Suppressor macrophage (primary cell): ENCODE measurements around the gene ZNF524.
A peak's percentile ranks its signal among the peaks of the same experiment; 100 is the strongest.

Source experiments
- DNase-seq, 4 experiments: peaks; one replicate each; pipeline ENCODE4 v3.0.0-alpha.2; 2020 to 2022

ZNF524 gene

GRCh38 chr19:55643887-55644176 is 43.7 kb downstream of the ZNF524 start:
- DNase-seq, result peak in 1 of 4 experiments; percentile 41

DNA sequence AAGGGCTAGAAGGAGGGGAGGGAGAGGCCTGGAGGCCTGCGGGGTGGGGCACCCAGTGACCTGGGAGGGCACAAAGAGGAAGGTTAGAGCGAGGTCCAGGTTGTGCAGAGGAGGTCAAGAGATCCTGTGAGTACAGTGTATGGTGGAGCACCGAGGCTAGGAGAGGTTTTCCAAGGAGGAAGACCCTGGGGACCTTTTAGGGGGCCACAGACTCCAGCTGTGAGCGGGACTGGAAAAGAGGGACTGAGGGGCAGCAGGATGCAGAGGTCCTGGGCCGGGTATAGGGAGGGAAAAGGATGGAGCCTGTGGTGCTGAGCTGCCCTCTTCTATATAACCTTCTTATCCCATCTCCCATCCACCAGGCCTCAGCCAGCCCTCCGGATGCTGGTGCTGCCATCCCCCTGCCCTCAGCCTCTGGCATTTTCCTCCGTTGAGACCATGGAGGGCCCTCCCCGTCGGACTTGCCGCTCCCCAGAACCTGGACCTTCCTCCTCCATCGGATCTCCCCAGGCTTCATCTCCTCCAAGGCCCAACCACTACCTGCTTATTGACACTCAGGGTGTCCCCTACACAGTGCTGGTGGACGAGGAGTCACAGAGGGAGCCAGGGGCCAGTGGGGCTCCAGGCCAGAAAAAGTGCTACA is 44.2 kb downstream of the ZNF524 start:
- no peak for DNase-seq

- no peak for DNase-seq
These were observed 44.9 kb downstream of the ZNF524 start for GRCh38 chr19:55644842-55645511.

DNA sequence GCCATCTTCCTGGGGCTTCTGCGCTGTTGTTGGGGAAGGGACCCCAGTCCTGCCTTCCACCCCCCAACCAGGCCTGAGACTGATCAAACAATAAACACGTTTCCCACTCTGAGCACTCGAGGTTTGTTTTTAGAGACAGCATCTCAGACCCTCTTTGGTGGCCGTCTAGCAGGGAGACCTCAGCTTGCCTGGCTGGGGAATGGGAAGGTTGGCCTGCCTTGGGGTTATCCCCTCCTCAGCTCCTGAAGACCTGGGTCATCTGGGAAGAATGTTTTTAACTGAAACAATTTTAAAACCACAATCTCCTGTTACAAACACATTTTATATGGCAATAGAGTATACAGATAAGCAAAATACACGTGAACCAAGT is 45.4 kb downstream of the ZNF524 start:
- no peak for DNase-seq

GRCh38 chr19:55646889-55647731 is 47.0 kb downstream of the ZNF524 start:
- no peak for DNase-seq

GRCh38 chr19:55647732-55648584 is 47.9 kb downstream of the ZNF524 start, which contains the start of gene CCDC106:
Gene CCDC106, plus strand, starts transcription at chr19:55648212. Its CDS starts 835 bp downstream, at chr19:55649047.
- DNase-seq, result peak; percentile 50 to 82 (median 66)

- peak in 1 of 4 experiments; percentile 25 for DNase-seq
These were observed 48.6 kb downstream of the ZNF524 start for GRCh38 chr19:55648585-55649267.

DNA sequence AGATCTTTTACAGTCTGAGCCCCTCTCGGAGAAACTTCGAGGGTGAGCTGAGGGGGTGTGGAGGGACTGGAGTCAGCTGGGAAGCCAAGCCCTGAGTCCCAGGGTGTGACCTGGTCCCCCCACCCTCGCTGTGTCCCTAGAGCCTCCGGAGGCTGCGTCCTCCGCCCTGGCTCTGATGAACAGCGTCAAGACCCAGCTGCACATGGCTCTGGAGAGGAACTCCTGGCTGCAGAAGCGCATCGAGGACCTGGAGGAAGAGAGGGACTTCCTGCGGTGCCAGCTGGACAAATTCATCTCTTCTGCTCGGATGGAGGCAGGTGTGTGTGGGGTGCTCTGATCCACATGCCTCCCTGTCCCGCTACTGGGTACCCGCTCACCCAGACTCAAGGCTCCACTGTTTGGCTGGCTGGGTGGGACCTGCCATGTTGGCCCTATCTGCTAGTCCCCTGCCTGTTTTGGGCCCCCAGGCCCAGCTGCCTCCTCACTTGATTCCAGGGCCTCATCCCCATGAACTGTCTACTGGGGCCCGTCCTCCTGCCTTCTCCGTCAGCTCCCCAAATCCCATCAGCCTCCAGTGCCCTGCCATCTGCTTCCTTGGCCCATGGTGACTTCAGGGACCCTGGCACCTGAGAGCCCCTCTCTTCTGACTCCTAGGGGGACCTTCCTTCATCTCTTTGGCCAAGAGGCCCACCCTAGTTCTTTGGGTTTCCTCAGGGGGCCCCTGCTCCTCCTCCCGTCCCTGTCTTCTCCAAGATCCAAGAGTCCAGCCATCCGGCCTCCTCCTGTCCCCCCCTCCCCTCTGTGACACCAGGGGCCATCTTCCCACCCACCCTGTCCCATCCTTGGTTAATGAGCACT is 49.4 kb downstream of the ZNF524 start:
- DNase-seq, result no peak

DNA sequence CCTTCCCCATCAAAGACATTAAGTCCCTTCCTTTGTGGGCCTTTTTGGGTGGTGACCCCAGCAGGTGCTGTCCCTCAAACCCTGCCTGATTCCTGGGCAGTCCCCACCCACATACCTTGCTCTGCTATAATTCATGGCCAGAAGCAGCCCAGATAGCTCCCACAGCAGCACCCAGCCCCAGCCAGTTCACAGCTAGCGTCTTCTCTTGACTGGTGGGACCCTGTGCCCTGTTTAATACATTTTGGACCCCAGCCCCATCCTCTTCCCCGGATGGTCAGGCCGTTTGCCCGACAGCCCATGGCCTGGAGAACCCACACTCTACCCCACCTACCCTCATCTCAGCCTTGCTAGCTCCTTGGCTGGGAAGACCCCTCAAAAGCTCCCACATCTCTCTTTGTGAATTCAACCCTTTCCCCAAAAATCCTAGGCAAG is 50.1 kb downstream of the ZNF524 start:
- no peak for DNase-seq

DNA sequence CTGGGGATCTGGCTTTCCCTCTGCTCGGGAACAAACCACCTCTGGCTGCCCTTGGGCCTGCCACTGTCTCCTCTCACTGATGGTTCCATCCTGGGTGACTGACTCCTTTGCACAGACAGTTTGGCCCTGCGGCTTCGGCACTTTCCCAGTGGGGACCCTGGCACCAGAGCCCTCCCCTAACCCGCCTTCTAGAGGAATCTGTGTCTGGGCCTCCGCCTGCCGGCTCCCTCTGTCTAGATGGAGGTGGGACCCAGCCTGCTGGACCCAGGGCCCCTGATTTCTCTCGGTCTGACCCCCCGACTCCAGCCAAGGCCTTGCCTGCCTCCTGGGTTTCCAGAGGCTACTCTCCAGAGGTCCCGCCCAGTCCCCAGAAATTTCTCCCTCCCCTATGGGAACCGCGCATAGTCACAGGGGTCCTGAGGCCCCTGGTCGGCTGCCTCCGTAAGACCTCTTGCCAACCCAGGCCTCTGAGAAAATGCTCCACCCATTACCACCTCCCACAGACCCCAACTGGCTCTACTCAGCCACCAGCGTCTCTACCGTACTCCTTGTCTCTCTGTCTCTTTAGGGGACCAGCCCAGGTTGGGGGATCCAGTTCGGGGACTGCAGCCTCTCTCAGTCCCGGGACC is 50.6 kb downstream of the ZNF524 start:
- no peak for DNase-seq

DNA sequence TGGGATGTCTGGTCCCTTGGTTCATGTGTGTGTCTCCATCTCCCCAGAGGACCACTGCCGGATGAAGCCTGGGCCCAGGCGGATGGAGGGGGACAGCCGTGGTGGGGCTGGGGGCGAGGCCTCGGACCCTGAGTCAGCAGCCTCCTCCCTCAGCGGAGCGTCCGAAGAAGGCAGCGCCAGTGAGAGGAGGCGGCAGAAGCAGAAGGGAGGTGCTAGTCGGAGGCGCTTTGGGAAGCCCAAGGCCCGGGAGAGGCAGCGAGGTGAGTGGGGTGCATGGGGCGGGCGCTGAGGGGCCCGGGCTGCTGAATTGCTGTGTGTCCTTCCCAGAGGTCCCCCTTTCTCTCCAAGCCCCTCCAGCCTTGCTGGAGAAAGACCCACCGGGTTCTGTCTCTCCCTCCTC is 51.1 kb downstream of the ZNF524 start:
- no peak for DNase-seq

DNA sequence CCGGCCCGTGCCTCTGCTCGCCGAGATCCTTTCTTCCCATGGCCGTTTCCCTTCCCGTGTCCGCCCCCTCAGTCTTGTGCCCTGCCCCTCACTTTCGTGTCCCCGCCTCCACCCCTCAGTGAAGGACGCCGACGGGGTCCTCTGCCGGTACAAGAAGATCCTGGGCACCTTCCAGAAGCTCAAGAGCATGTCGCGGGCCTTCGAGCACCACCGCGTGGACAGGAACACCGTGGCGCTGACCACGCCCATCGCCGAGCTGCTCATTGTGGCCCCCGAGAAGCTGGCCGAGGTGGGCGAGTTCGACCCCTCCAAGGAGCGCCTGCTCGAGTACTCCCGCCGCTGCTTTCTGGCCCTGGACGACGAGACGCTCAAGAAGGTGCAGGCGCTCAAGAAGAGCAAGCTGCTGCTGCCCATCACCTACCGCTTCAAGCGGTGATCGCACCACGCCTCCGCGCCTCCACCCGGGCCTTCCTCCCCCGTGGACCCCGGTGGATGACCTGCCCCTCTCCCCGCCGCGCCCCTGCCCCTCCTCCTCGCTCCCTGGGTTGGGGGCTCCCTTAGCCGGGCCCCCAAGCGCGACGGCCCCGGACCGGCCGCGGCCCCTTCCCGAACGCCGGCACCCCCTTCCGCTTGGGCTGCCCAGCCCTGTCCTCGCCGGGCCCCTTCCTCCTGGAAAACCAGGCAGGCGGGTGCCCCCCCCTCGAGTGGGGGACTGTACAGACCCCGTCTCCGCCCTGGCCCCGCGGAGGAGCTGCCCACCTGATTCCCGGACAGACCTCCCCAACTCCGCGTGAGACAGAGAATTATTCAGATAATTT is 52.4 kb downstream of the ZNF524 start:
- DNase-seq, result no peak
